Head of caudate nucleus (tissue), 42 donors: Measurements from ENCODE around the gene ARMC12.
A peak's percentile ranks its signal among the peaks of the same experiment; 100 is the strongest.

ENCODE experiments used
- DNase-seq, 42 donors: peaks; one replicate each; pipeline versions ENCODE4 v3.0.0 to v3.0.0-alpha.2; 2020 to 2021; ENCODE audit warnings: mixed read lengths in 7 of 42
- intact Hi-C: fragments of 100-400 bp; cut with DNase I; formaldehyde crosslinking; loops from one replicate; pipeline ENCODE4 v1.15.0; 2022

Gene ARMC12

GRCh38 chr6:35717449-35718374 is 19.1 kb upstream of the ARMC12 start:
- intact Hi-C loops, result no loop called here
- DNase-seq, result peak in 1 of 42 donors; percentile 18

GRCh38 chr6:35718375-35718736 is 18.5 kb upstream of the ARMC12 start:
- intact Hi-C loops, result no loop called here
- DNase-seq, result no peak

GRCh38 chr6:35718911-35719381 is 17.9 kb upstream of the ARMC12 start:
- intact Hi-C loops, result no loop called here
- DNase-seq, result no peak

GRCh38 chr6:35719404-35719829 is 17.4 kb upstream of the ARMC12 start:
- intact Hi-C loops, result no loop called here
- no peak for DNase-seq

- intact Hi-C loops, result no loop called here
- peak in 39 of 42 donors; percentile 29 to 75 (median 53) for DNase-seq
Measured at GRCh38 chr6:35719830-35720733, 16.8 kb upstream of the ARMC12 start.

GRCh38 chr6:35722121-35722761 is 14.6 kb upstream of the ARMC12 start:
- no peak for DNase-seq
- intact Hi-C loops, result no loop called here

GRCh38 chr6:35723587-35723986 is 13.2 kb upstream of the ARMC12 start:
- no peak for DNase-seq
- intact Hi-C loops, result no loop called here

GRCh38 chr6:35724059-35724458 is 12.8 kb upstream of the ARMC12 start:
- no peak for DNase-seq
- intact Hi-C loops, result no loop called here

GRCh38 chr6:35724471-35724870 is 12.4 kb upstream of the ARMC12 start:
- DNase-seq, result no peak
- intact Hi-C loops, result no loop called here

- intact Hi-C loops, result loop anchor here (5.0 kb wide), 1 partner anchor 33 kb away; no protein-coding TSS in a partner anchor
- DNase-seq, result no peak
Measured at GRCh38 chr6:35725081-35725708, 11.6 kb upstream of the ARMC12 start.

- DNase-seq, result peak in 41 of 42 donors; percentile 49 to 93 (median 78)
- intact Hi-C loops, result loop anchor here (5.0 kb wide), 1 partner anchor 34 kb away; no protein-coding TSS in a partner anchor
Measured at GRCh38 chr6:35725721-35726438, 11.0 kb upstream of the ARMC12 start.

- intact Hi-C loops, result loop anchor here (5.0 kb wide), 1 partner anchor 35 kb away; no protein-coding TSS in a partner anchor
- peak; percentile 56 to 89 (median 76) for DNase-seq
Measured at GRCh38 chr6:35727231-35727934, 9.4 kb upstream of the ARMC12 start.

- DNase-seq, result peak; percentile 81 to 97 (median 91)
- intact Hi-C loops, result loop anchor here (5.0 kb wide), 1 partner anchor 36 kb away; no protein-coding TSS in a partner anchor
Measured at GRCh38 chr6:35727935-35728682, 8.7 kb upstream of the ARMC12 start.

- intact Hi-C loops, result loop anchor here (5.0 kb wide), 1 partner anchor 37 kb away; no protein-coding TSS in a partner anchor
- DNase-seq, result peak in 26 of 42 donors; percentile 17 to 78 (median 44)
Measured at GRCh38 chr6:35728683-35729678, 7.9 kb upstream of the ARMC12 start.

- intact Hi-C loops, result loop anchor here (5.0 kb wide), 1 partner anchor 37 kb away; no protein-coding TSS in a partner anchor
- DNase-seq, result no peak
Measured at GRCh38 chr6:35729722-35730121, 7.1 kb upstream of the ARMC12 start.
